ENCODE data around the gene BATF3.

GRCh38 chr1:212686069-212686468, 13.6 kb downstream of the BATF3 start:
- TF ChIP-seq, protein P1, sequence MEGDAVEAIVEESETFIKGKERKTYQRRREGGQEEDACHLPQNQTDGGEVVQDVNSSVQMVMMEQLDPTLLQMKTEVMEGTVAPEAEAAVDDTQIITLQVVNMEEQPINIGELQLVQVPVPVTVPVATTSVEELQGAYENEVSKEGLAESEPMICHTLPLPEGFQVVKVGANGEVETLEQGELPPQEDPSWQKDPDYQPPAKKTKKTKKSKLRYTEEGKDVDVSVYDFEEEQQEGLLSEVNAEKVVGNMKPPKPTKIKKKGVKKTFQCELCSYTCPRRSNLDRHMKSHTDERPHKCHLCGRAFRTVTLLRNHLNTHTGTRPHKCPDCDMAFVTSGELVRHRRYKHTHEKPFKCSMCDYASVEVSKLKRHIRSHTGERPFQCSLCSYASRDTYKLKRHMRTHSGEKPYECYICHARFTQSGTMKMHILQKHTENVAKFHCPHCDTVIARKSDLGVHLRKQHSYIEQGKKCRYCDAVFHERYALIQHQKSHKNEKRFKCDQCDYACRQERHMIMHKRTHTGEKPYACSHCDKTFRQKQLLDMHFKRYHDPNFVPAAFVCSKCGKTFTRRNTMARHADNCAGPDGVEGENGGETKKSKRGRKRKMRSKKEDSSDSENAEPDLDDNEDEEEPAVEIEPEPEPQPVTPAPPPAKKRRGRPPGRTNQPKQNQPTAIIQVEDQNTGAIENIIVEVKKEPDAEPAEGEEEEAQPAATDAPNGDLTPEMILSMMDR (conservative IDR thresholded peaks at IDR 0.05): no peak
- no peak for TF ChIP-seq EZH2 (IDR thresholded peaks at IDR 0.05; ENCODE audit: low read depth)
